HepG2 (cell line): ENCODE results near the gene FAF2. TPM values are rescaled to one million over a fixed set of nuclear protein-coding genes. Genes with fewer than 3 reads are reported as not detected.
A peak's percentile ranks its signal among the peaks of the same experiment; 100 is the strongest.

Source experiments
- ARID5B ChIP-seq: IDR thresholded peaks from 2 replicates; pipeline ENCODE4 v1.4.0; 2020; ENCODE audit warnings: mild to moderate bottlenecking, missing genetic modification reagents
- ATF7-NPFF ChIP-seq: sonication (generic); formaldehyde crosslinking; IDR thresholded peaks from 2 replicates; pipeline ENCODE4 v1.8.1; 2023; ENCODE audit warnings: mild to moderate bottlenecking, low read depth, missing genetic modification reagents, moderate library complexity
- HIVEP1 ChIP-seq: sonication (generic); formaldehyde crosslinking; IDR thresholded peaks from 2 replicates; pipeline ENCODE4 v1.4.0; 2020; ENCODE audit warnings: mild to moderate bottlenecking, missing genetic modification reagents
- HNRNPL ChIP-seq: fragments of 200-400 bp; formaldehyde crosslinking; IDR thresholded peaks from 2 replicates; pipeline ENCODE4 v1.6.1; 2017; ENCODE audit warnings: mild to moderate bottlenecking, low read depth, low read length
- IKZF5 ChIP-seq: IDR thresholded peaks from 2 replicates; pipeline ENCODE4 v1.6.1; 2018; ENCODE audit warnings: missing genetic modification reagents, mild to moderate bottlenecking, missing compliant biosample characterization
- KDM2A ChIP-seq: sonication (generic); formaldehyde crosslinking; IDR thresholded peaks from 2 replicates; pipeline ENCODE4 v1.4.0; 2020; ENCODE audit warnings: low read depth, missing genetic modification reagents, borderline replicate concordance
- PCBP1 ChIP-seq: fragments of 200-400 bp; formaldehyde crosslinking; IDR thresholded peaks from 2 replicates; pipeline ENCODE4 v1.6.1; 2017; ENCODE audit warnings: mild to moderate bottlenecking, low read depth, low read length, borderline replicate concordance
- SP4 ChIP-seq: sonication (generic); formaldehyde crosslinking; IDR thresholded peaks from 2 replicates; pipeline ENCODE4 v1.8.1; 2023; ENCODE audit warnings: mild to moderate bottlenecking, missing genetic modification reagents
- ZFP91 ChIP-seq: sonication (generic); formaldehyde crosslinking; IDR thresholded peaks from 2 replicates; pipeline ENCODE4 v1.9.0; 2022; ENCODE audit warnings: missing genetic modification reagents, mild to moderate bottlenecking, borderline replicate concordance
- ZNF12 ChIP-seq: sonication (generic); formaldehyde crosslinking; IDR thresholded peaks from 2 replicates; pipeline ENCODE4 v1.5.0; 2020; ENCODE audit warnings: missing genetic modification reagents
- ZNF574 ChIP-seq: sonication (generic); formaldehyde crosslinking; IDR thresholded peaks from 2 replicates; pipeline ENCODE4 v1.4.0; 2020; ENCODE audit warnings: missing genetic modification reagents
- ZNF687 ChIP-seq: sonication (generic); formaldehyde crosslinking; IDR thresholded peaks from 2 replicates; pipeline ENCODE4 v1.5.1; 2020; ENCODE audit warnings: mild to moderate bottlenecking, missing genetic modification reagents, moderate library complexity
- ZNF776 ChIP-seq: sonication (generic); formaldehyde crosslinking; IDR thresholded peaks from 2 replicates; pipeline ENCODE4 v1.4.0; 2020; ENCODE audit warnings: mild to moderate bottlenecking, missing genetic modification reagents
- polyA plus RNA-seq, 8 experiments: library from polyadenylated mRNA; depleted of rRNA in 3 of 8; stranded (reverse) in 7 of 8; unstranded in 1 of 8; fragments of >200 nt; fragmentation: Illumina TruSeq in 4 of 8; extraction: Trizol in 4 of 8; gene quantifications; 2 replicates each; pipeline versions ENCODE4 v1.2.1 to v1.2.3, GENCODE V29; 2011 to 2016; ENCODE audit warnings: low read depth in 4 of 8, missing spikeins in 1 of 8, mixed read lengths in 1 of 8; ENCODE audit not compliant: insufficient read depth in 1 of 8
- total RNA-seq, 5 experiments: library from RNA; depleted of rRNA; stranded (reverse); fragments of >200 nt; fragmentation: Illumina TruSeq; extraction: Trizol; gene quantifications; 2 replicates each; pipeline ENCODE4 v1.2.3, GENCODE V29; 2016; ENCODE audit warnings: low read depth in 1 of 5

The FAF2 gene
- total and polyA plus RNA-seq, 2 of the 13 experiments (the other 11 are each of a cell fraction or from before 2014, with no cell fraction given), result 27.8 to 34.3 TPM

- TF ChIP-seq PCBP1 (0 out of 2 replicates have a peak, but pooled peaks have one; percentile 36), SP4 (peak; percentile 19; the same call in 1 of the 2 replicates), HIVEP1 (CRISPR knock-in tag) (peak; percentile 30; the same call in 1 of the 2 replicates), ZNF687 (CRISPR knock-in tag) (peak; percentile 74), ARID5B (CRISPR knock-in tag) (peak; percentile 6; the same call in 1 of the 2 replicates), HNRNPL (0 out of 2 replicates have a peak, but pooled peaks have one; percentile 46), ZNF574 (CRISPR knock-in tag) (peak; percentile 10; the same call in 1 of the 2 replicates), IKZF5 (CRISPR knock-in tag) (0 out of 2 replicates have a peak, but pooled peaks have one; percentile 23), ATF7-NPFF (CRISPR knock-in tag) (0 out of 2 replicates have a peak, but pooled peaks have one; percentile 44), ZNF12 (no peak), ZNF776 (CRISPR knock-in tag) (peak; percentile 46; the same call in 1 of the 2 replicates), KDM2A (CRISPR knock-in tag) (peak; percentile 43; the same call in 1 of the 2 replicates), ZFP91 (CRISPR knock-in tag) (peak; percentile 49)
- TF ChIP-seq, all 625 proteins: peak for 45
These were observed 95.4 kb downstream of the FAF2 start (continued) for GRCh38 chr5:176543428-176544182.
